HG03558 (cell line): ENCODE results near the gene C22orf39.
A peak's percentile ranks its signal among the peaks of the same experiment; 100 is the strongest.

Source experiments
- ATAC-seq: cut with Tn5 transposase; IDR thresholded peaks from one replicate; pipeline ENCODE4 v1.9.1; 2021; ENCODE audit warnings: moderate number of reproducible peaks; ENCODE audit not compliant: unreplicated experiment; ENCODE audit errors: extremely low read depth

C22orf39 gene, protein sequence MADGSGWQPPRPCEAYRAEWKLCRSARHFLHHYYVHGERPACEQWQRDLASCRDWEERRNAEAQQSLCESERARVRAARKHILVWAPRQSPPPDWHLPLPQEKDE

DNA sequence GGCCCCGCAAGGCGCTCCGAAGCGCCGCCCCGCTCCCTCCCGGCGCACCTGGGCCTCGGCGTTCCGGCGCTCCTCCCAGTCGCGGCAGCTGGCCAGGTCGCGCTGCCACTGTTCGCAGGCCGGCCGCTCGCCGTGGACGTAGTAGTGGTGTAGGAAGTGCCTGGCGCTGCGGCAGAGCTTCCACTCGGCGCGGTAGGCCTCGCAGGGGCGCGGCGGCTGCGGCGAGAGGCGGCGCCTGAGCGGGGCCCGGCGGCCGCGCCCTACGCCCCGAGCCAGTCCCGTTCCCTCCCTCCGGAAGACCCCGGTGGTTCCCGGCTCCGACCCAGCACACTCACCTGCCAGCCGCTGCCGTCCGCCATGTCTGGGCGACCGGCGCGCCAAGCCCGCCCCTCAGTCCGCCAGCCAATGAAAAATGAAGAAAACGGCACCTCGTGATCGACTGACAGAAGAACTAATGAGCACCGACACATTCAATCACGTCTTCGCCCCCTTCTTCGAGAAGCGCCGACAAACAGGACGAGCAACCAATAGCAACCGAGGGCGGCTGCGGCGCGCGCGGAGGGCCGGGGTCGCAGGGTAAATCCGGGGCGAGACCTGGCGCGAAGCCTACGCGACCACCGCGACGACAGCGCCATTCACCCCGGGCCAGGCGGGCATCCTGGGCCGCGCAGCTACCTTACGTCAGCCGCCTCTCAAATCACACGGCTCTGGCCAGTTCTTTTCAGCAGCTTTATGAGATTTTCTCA, at the start of gene C22orf39:
TSS of gene C22orf39 (minus strand) at position 382 of the 746 bp plus-strand sequence. CDS start at position 359, 23 bp downstream.
- peak; percentile 48 for ATAC-seq

DNA sequence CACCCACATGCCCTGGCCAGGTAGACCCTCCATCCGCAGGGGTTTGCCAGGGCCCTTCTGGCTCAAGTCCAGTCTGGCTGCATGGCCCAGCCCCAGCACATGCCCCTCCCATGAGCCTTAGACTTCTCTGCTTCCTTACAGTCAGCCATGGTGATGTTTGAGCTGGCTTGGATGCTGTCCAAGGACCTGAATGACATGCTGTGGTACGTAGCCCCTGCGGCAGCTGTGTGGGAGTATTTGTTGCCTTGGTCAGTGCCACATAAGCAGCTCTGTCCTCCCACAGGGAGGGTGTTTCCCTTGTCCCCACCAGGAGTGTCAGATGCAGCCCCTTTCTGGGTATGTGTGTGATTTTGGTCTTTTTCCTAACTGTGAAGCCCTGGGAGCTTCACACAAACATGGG, 49.7 kb upstream of the C22orf39 start:
- no peak for ATAC-seq

DNA sequence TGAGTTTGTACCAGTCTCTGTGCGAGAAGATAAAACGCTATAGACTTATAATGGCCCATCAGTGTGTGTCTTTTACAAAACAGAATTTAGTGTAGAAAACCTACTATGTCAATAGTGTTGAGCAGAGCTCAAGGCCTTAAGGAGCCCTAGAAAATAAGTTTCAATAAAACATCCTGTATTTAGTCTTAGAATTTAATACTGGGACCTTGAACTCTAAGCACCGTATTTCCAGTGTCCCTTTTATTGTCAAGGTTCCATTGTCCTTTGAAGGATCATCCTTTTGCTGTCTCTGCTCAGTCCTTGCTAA, 48.8 kb upstream of the C22orf39 start:
- ATAC-seq: no peak

DNA sequence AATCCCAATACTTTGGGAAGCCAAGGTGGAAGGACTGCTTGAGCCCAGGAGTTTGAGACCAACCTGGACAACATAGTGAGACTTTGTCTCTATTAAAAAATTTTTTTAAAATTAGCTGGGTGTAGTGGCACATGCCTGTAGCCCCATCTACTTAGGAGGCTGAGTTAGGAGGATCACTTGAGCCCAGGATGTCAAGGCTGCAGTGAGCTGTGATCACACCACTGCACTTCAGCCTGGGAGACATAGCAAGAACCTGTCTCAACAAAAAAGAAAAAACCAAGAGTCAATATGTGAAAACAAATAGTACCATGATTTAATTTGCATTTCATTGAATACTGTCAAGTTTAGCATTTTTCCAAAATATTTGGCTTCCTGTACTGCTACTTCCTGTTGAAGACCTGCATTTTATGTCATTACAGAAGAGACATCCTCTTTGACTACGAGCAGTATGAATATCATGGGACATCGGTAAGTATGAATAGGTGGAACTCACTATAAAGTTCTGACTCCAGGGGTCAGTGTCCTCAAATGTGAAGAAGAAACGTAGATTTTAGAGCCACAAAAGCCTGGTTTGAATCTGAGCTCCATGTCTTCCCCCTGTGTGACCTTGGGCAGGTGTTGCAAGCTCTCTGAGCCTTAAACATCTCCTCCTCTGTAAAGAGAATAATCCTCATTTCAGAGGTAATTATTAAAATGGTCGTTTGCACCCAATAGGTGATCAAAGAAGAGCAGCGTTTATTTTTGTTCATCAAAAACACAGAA, 48.2 kb upstream of the C22orf39 start:
- no peak for ATAC-seq

DNA sequence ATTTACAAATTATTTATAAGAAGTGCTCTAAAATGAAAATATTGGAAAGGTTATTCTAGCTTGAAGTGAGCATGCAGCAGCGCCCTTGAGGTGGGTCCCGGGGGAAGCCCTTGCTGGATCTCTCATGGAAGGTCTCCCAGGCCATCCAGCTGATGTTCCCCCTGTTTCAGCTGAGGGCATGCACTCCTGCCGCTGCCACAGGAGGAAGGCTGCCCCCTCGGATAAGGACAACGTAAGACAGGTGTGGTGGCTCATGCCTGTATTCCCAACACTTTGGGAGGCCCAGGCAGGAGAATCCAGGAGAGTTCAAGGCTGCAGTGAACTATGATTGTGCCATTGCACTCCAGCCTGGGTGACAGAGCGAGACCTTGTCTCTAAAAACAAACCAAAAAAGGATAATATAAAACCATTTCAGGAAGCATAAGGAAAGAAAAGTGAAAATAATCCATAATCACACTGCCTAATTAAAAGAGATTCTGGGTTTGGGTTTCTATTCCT, 47.2 kb upstream of the C22orf39 start:
- no peak for ATAC-seq

DNA sequence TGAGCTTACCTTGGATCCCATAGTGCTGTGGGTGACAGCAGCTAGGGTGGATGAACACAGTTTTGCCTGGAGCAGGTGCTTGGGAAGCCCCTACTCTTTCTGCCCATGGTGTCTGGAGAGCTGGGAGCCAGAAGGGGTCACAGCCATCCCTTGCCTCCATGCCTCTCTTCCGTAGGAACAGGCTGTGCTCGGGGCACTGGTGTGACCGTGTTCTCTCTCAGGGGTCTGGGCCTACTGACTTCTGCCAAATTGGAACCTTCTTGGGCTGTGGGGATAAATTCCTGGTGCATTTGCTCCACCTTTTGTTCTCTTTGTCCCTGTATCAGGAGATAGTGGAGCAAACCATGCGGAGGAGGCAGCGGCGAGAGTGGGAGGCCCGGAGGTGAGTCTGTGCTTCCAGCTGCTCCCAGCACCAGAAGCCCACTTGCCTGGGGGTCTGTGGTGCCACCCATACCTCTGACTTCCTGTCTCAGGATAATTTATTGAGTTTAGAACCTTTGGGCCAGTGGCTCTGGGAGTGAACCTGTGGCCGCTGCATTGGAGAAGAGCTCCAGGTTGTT, 46.6 kb upstream of the C22orf39 start:
- no peak for ATAC-seq

DNA sequence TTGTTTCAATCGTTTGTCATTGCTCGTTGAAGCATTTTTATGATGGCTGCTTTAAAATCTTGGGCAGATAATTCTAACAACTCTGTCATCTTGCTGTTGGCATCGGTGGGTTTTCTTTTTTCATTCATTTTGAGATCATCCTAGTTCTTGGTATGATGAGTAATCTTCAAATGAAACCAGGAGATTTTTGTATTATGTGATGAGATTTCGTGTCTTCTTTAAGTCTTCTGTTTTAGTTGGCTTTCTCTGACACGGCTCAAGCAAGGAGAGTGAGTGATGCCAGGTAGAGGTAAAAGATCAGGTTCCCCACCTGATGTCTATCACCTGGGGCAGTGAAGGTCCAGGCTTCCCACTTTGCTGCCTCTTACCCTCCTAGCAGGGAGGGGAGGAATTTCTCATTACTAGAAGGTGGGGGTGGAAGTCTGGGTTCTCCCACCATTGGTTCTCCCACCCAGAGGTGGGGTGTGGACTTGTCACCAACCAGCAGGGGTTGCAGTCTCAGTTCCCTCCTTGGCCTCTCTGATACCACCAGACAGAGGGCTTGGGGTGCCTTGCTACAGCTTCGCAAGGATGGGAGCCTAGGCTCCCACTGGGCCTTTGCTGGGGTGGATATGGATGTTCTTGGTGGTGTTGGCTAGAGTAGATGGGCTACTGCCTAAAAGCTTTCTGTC, 45.1 kb upstream of the C22orf39 start:
- ATAC-seq: no peak

DNA sequence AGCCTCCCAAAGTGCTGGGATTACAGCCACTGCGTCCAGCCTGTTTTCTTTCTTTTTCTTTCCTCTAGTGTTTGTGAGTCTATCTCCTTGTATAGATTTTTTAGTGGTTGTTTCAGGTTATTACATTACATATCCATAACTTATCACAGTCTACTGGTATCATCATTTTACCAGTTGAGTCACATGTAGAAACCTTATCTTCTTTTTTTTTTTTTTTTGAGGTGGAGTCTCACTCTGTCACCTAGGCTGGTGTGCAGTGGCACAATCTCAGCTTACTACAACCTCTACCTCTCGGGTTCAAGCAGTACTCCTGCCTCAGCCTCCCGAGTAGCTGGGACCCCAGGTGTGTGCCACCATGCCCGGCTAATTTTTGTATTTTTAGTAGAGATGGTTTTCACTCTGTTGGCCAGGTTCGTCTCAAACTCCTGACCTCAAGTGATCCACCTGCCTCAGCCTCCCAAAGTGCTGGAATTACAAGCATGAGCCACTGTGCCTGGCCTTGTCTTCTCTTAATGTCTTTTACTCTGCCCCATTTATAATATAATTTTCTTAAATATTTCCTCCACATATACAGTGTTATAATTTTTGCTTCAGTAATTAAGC, 43.2 kb upstream of the C22orf39 start:
- no peak for ATAC-seq

DNA sequence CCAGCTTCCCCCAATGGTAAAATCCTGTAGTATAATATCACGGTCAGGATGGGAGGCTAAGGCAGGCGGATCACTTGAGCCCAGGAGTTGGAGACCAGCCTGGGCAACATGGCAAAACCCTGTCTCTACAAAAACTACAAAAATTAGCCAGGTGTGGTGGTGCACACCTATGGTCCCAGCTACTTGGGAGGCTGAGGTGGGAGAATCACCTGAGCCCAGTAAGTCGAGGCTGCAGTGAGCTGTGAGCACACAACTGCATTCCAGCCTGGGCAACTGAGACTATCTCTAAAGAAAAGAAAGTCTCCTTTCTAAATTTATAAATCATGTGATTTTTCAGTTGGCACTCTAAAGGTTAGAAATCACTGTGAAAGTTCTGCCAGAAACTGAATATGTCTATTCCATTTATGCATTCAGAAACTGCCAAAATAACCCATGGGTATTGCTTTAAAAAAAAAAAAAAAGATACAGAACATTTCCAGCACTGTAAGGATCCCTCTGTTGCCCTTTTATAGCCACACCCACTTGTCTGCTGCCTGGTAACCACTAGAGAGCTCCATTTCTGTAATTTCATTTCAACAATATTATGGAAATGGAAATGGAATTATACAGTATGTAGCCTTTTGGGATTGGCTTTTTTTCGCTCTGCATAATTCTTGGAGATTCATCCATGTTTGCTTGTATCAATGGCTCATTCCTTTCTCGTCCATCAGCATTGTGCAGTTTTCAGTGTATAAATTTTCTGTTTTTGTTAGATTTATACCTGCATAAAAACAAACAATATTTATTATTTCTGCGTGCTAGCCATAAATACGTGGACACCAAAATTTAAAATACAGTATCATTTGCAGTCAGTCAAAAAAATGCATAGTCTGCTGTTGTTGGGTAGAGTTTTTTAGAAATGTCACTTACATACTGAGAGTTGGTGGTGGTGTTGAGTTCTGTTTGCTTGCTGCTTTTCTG, 41.7 kb upstream of the C22orf39 start:
- no peak for ATAC-seq

DNA sequence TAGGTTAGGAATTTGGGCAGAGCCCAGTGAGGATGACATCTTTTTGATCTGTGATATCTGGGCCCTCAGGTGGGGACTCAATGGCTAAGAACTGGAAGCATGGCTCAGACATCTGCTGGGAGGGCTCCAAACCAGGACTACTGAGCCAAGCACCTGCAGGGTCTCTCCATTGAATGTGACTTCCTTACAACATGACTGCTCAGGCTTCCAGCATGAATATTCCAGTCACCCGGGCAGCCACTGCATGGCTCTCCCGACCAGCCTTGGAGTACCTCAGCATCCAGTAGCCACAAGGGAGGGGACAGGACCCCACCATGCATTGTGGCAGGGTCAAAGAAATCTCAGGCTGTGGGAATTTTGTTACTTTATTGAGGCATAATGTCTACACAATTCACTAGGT, 40.8 kb upstream of the C22orf39 start:
- ATAC-seq: no peak

DNA sequence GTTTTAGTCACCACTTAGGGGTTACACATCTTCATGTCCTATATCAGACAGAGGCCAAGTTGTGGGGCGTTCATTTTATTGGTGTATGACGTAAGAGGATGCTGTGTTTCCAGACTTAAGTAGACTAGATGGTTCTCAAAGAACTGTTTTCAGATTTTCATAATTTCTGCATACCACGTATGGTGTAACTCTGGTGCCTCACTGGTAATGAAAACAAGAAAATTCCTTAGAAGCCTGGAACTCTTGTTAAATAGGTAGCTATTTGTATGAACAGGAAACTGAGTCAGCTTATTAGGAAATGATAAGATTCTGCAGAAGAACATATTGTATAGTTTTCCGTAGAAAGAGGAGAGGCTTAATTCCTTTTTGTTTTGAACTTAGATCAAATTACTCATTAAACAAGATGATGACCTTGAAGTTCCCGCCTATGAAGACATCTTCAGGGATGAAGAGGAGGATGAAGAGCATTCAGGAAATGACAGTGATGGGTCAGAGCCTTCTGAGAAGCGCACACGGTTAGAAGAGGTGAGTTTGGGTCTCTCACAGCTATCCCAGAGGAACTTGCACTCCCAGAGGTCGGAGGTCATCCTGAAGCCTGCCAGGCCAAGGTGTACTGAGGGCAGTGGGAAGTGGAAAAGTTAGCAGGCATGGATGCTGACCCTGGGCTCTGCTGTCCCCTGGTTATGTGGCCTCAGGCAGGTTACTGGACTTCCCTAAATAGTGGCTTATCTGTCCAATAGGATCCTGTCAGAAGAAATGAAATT, 36.2 kb upstream of the C22orf39 start:
- ATAC-seq: no peak

DNA sequence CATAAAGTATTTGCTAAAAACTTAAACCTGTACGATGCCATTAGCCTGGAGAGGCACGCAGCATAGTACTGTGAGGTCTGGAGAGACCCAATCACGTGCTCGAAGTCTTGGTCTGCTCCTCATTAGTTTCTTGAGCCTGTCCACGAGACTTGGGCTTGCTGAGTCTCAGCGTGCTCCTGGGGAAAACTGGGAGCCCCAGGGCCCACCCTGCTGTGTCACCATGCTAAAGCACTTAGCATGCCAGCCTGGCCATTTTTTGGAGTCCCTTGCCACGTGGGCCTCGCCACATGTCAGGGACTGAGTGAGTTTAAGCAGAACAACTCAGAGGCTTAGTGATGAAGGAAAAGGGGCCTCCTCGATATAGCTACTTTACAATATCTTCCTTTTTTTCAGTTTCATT, 34.8 kb upstream of the C22orf39 start:
- ATAC-seq: no peak

DNA sequence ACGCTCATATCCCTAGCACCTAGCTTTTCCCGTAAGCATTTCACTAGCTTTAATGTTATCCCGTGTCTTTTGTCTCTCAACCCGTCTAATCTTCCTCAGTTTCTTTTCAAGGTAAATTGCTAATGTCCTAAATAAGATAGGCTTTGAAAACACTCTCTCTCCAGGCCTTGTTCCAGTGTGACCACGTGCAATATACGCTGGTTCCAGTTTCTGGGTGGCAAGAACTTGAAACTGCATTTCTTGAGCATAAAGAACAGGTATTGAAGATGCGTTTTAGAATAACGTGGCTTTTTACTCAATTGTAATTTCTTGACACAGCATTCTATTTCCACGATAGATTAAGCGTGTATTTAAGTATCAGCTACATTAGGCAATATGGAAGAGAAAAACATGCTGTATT, 33.3 kb upstream of the C22orf39 start:
- ATAC-seq: no peak

DNA sequence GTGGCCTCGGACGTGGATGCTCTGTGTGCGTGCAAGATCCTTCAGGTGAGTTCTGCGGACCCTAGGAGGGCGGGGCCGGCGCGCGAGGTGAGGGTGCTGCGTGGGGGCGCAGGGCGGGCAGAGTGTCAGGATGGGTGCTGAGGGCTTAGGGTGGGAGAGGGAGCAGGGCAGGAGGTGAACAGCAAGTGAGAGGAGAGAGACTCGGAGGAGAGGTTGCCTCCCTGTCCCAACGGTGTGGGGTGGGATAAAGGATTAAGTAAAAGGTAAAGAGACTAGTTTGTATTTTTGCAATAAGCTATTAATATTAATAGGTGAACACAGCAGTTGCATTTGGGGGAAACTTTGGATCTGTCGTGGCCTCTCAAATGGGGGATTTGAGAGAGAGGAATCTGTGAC, 32.7 kb upstream of the C22orf39 start:
- no peak for ATAC-seq

DNA sequence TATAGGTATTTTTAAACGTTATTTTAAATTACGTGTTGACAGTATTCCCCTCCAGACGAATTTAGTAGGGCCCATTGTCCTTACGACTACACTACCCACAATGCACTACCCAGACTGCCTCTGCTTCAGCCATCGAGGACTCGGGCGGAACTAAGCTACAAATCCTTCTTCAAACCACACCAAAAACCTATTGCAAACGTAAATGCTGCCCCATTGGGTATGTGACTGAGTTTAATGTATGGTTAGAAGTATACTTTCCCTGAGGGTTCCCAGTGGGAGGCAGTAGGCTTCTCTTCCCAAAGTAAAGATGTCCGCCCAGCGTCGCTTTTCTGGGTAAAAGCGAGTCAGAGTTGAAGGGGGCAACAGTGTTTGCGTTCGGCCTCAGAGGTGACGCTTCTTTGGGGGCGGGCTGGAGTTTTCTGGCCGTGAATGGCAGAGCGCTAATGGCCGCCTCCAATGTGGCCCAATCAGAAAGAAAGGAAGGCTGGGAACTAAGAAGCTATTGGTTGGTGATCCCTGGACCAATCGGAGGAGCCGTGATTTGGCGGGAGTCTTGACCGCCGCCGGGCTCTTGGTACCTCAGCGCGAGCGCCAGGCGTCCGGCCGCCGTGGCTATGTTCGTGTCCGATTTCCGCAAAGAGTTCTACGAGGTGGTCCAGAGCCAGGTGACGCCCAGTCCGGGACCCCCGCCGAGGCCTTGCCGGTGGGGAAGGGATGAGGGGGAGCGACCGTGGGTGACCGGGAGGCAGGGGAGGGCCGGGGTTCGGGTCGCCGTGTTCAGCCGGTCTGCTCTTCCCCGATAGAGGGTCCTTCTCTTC, 32.1 kb upstream of the C22orf39 start, which contains the start of gene CDC45:
TSS of gene CDC45 (plus strand) at position 566 of the 818 bp plus-strand sequence. CDS start at position 615, 49 bp downstream.
- peak; percentile 48 for ATAC-seq

DNA sequence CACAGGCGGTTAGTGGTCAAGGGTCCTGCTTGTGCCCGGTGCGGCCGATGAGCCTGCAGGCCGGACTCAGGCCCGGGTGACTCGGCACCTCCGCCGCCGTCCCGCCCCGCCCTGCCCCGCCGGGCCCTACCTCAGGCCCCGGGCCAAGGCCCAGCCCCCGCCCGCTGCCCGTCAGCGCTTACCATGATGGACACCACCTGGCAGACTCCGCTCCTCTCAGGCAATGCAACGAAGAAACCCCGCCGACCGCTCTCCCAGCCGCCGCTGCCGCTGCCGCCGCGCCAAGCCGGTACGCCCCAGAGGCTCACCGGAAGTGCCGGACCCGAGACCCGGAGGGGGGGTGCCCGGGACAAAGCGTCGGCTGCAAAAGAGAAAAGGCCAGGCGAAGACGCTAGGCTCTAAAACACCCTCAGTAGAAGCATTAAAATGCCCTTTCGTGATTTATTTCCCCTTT, 31.4 kb upstream of the C22orf39 start, which contains the start of gene UFD1:
TSS of gene UFD1 (minus strand) at position 293 of the 454 bp plus-strand sequence. CDS start at position 185, 108 bp downstream.
- ATAC-seq: no peak
